MV-4-11 (cell line): ENCODE data around the gene ZNF223.

ENCODE experiments used
- DNase-seq: peaks from one replicate; lab custom pipeline; 2025; lab: John Stamatoyannopoulos, UW

Gene ZNF223

DNA sequence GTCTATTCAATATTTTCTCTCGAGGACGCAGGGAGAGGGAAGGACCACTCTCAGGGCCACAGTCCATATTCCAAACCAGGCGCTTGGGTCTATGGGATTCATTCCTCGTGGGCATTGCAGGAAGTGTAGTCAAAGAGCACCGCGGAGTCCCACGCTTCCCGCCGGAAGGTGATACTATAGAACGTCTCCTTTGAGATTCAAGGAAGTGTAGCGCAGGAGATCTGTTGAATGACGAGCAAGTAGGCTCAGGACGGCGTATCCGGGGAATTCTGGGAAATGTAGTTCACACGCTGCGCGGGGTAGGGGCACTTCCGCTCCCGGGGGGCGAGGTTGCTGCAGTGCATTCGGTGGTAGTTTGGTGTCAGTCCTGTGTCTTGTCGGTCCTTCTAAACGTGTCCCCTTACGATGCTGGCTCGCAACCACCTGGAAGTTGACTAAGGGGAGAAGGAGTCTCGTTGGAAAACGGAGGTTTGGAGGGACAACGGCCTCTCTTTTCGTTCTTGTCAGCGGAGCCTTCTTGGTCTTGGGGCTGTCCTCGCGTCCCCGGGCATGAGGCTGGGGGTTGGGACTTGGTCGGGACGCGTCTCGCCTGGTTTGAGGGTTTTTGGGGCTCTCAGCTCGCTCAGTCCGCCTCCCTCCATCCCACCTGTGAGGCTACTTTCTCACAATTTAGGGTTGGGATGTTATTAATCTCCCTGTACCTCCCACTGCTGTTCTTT, 20.1 kb downstream of the ZNF223 start, which contains the start of gene ZNF284:
Gene ZNF284, plus strand, starts transcription at position 336 of the 719 bp plus-strand sequence. CDS start 4,231 bp downstream, outside the sequence.
- DNase-seq = peak; percentile 97

DNA sequence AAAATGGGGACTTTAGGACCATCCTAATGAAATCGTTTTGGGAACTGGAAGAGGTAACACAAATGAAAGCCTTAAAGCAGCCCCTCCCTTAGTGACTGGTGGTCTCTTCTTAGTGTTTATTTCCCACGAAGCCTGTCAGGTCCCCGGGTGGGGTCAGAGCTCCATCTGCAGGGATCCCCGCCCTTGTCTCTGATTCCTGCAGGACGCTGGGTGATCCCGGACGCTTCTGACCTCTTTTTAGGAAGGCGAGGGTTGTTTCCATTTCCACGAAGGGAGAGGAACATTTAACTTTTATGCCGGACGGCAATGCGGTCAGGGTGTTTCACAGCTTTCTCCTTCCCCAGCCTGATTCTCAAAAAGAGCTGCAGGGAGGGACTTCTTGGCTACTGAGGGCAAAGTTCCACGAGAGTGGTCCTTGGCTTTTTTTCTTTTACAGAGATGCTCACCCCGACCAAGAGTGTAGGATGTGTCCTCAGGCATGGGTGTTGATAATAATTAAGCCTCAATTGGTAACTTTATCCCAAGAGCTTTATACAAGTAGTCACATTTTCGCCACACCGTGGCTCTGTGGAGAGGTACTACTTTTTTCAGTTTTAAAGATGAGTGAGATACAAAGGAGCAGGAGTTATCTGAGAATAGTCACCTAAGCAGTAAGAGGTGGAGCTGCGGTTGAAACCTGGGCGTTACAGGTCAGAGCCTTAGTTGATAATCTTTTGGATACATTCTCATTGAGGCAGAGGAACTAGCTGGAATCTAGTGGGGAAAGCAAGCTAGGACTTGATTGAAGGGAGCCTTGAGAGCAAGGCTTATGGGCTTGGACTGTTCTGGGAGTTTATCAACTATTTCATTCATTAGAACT, 20.9 kb downstream of the ZNF223 start:
- no peak for DNase-seq

DNA sequence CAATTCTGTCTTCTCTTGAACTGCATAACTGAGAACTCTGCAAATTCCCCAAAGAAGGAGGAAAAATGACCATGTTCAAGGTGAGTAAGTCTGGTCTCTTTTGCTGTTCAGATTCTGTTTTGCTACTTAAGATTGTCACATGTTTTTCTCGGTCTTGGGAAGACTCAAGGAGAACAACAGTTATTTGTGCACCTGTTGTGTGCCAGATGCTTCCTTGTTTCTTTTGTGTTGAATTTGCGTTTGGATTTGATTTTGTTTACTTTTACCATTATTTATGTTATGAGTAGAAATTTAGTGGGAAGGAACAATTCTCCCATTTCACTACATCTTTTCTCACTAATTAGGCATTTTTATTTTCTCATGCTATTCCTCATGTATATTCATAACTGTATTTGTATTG, 24.5 kb downstream of the ZNF223 start:
- no peak for DNase-seq

DNA sequence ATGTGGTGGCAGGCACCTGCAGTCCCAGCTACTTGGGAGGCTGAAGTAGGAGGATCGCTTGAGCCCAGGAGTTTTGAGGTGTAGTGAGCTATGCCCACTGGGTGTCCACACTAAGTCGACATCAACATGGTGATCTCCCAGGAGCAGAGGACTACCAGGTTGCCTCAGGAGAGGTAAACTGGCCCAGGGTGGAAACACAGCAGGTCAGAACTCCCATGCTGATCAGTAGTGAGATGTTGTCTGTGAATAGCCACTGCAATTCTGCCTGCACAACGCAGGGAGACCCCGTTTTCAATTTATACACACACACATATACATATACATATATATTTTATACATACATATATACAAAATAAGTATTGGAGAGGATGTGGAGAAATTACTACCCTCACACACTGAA, 40.3 kb downstream of the ZNF223 start:
- no peak for DNase-seq

DNA sequence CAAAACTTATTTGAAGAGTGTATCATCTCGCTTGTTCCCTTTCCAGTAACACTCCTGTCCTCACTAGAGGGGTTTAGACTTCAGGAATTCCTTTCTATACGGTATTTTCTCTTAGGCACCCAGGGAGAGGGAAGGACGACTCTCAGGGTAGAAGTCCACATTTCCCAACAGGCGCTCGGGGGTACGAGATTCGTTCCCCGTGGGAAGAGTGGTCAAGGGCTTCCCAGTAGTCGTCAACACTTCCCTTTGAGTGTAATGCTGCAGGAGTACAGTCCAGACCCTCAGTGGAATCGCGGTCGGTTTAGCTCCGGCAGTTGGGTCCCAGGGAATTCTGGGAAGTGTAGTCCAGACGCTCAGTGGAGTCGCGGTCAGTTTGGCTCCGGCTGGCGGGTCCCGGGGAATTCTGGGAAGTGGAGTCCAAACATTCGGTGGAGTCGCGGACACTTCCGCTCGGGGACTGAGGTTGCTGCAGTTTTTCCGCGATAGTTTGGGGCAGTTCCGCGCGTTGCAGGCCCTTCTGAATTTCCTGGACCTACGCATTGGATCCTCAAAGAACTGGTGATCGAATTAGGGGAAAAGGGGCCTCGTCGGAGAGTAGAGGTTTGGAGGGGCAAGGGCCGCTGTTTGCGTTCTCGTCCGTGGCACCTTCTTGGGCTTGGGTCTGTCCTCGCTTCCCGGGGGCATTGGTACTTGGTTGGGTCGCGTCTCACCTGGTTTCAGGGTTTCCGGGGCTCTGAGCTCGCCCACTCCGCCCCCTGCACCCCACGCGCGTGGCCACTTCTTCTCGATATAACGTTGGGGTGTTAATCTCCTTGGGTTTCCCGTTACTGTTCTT, 42.3 kb downstream of the ZNF223 start, which contains the start of gene ZNF224:
Gene ZNF224, plus strand, starts transcription at position 431 of the 835 bp plus-strand sequence. CDS start 3,513 bp downstream, outside the sequence.
- DNase-seq = peak; percentile 98

DNA sequence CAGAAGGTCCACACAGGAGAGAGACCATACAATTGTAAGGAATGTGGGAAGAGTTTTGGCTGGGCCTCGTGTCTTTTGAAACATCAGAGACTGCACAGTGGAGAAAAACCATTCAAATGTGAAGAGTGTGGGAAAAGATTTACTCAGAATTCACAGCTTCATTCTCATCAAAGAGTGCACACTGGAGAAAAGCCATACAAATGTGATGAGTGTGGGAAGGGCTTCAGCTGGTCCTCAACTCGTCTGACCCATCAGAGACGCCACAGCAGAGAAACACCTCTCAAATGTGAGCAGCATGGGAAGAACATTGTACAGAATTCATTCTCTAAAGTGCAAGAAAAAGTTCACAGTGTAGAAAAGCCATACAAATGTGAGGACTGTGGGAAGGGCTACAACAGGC, 55.9 kb downstream of the ZNF223 start:
- DNase-seq = no peak

DNA sequence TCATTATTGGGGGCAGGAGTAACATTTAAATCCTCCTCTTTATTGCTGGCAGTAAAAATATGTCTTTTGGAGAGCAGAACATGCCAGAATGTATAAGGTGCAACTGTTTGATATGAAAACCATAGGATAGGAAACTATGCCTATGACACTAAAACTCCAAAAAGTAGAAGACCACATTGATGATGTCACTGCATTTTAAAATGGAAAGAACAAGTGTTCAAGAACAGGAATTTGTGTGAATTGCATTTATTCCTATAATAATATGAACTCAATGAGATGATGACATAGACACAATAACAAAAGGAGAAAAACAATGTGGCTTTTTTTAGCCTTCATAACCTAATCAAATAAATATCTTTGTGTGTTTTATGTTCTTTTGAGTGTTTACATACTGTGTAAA, 57.6 kb downstream of the ZNF223 start:
- DNase-seq = no peak

DNA sequence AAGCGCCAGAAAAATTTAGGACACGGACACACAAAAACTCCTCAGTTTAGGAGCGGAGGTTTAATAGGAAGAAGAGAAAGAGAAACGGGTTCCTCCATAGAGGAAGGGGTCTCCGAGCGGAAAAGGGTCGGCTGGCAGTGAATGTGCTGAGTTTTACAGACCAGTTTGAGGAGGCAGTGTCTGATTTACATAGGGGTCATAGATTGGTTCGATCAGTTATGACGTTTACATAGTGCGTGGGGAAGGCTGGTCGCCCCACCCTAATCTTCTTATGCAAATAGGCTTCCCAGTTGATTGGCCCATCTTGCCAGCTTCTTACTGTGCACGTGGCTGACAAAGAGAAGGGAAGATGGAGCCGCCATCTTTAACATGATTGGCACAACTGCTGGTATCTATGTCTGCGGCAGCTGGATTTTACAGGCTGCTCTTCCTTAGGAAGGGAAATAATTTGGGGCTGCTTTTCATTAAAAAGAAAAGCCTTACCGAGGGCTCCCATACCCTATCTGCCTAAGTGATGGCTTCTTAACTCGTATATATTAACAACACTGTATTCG, 60.2 kb downstream of the ZNF223 start:
- DNase-seq = peak; percentile 97

DNA sequence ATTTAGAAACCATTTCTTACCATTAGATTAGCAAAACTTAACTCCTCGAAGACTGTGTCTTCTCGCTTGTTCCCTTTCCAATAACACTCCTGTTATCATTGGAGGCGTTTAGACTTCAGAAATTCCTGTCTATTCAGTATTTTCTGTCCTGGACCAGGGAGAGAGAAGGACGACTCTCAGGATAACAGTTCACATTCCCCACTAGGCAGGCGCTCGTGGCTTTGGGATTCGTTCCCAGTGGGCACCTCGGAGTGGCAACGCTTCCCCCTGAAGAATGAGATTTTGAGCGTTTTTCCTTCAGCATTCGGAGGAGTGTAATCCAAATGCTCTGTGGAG, 60.9 kb downstream of the ZNF223 start:
- DNase-seq = no peak

DNA sequence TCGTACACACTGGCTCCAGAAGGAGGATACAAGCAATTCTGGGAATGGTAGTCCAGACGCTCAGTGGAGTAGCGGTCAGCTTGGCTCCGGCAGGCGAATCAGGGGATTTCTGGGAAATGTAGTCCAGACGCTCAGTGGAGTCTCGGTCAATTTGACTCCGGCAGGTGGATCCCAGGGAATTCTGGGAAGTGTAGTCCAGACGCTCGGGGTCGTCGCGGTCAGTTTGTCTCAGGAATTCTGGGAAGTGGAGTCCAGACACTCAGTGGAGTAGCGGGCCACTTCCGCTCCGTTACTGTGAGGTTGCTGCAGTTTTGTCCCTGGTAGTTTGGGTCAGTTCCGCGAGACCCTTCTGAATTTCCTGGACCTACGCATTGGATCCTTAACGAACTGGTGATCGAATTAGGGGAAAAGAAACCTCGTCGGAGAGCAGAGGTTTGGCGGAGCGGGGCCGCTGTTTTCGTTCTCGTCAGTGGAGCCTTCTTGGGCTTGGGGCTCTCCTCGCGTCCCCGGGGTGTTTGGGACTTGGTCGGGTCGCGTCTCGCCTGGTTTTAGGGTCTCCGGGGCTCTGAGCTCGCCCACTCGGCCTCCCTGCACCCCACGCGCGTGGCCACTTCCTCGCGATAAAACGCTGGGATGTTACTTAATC, 61.4 kb downstream of the ZNF223 start, which contains the start of gene ZNF225:
Gene ZNF225, plus strand, starts transcription at position 262 of the 646 bp plus-strand sequence. CDS start 2,429 bp downstream, outside the sequence.
- peak; percentile 100 for DNase-seq

DNA sequence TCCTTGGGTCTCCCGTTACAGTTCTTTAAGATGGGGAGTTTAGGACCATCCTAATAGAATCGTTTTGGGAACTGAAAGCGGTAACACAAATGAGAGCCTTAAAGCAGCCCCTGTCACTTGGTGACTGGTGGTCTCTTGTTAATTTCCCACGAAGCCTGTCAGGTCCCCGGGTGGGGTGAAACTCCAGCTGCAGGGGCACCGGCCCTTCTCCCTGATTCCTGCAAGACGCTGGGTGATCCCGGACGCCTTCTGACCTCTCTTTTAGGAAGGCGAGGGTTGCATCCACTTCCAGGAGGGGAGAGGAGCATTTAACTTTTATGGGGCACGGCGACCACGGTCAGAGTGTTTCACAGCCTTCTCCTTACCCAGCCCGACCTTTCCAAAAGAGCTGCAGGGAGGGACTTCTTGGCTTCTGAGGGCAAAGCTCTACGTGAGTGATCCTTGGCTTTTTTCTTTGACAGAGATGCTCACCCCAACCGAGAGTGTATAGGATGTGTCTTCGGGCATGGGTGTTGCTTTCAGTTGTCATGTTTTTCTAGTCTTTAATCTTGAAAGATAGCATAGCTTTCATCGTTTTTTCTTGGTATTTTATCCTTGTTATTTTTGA, 62.1 kb downstream of the ZNF223 start:
- DNase-seq = peak; percentile 64
